GM21515 (cell line): Measurements from ENCODE around the gene AREG.

Source experiments
- ATAC-seq: cut with Tn5 transposase; IDR thresholded peaks from one replicate; pipeline ENCODE4 v1.9.1; 2021; ENCODE audit not compliant: unreplicated experiment

Gene AREG

GRCh38 chr4:74456849-74457395, 12.0 kb downstream of the AREG start:
- ATAC-seq, result no peak

- ATAC-seq, result no peak
Measured at GRCh38 chr4:74460833-74461232, 15.9 kb downstream of the AREG start.

- ATAC-seq, result no peak
Measured at GRCh38 chr4:74463123-74463522, 18.2 kb downstream of the AREG start.

GRCh38 chr4:74464291-74464690, 19.4 kb downstream of the AREG start:
- no peak for ATAC-seq

- no peak for ATAC-seq
Measured at GRCh38 chr4:74466242-74466641, 21.3 kb downstream of the AREG start.

GRCh38 chr4:74471264-74471663, 26.3 kb downstream of the AREG start:
- ATAC-seq, result no peak

GRCh38 chr4:74473155-74473811, 28.3 kb downstream of the AREG start:
- no peak for ATAC-seq

GRCh38 chr4:74474345-74475090, 29.6 kb downstream of the AREG start:
- ATAC-seq, result no peak

- ATAC-seq, result no peak
Measured at GRCh38 chr4:74475091-74475800, 30.3 kb downstream of the AREG start.

GRCh38 chr4:74475946-74476345, 31.0 kb downstream of the AREG start:
- ATAC-seq, result no peak

GRCh38 chr4:74479009-74479408, 34.1 kb downstream of the AREG start:
- no peak for ATAC-seq

- no peak for ATAC-seq
Measured at GRCh38 chr4:74480267-74480666, 35.3 kb downstream of the AREG start.

GRCh38 chr4:74481891-74482609, 37.1 kb downstream of the AREG start:
- ATAC-seq, result no peak

GRCh38 chr4:74483226-74483911, 38.4 kb downstream of the AREG start:
- no peak for ATAC-seq

GRCh38 chr4:74486905-74487304, 42.0 kb downstream of the AREG start:
- ATAC-seq, result no peak

GRCh38 chr4:74487771-74488170, 42.8 kb downstream of the AREG start:
- ATAC-seq, result no peak

- ATAC-seq, result no peak
Measured at GRCh38 chr4:74490736-74491135, 45.8 kb downstream of the AREG start.

GRCh38 chr4:74499986-74500781, 55.2 kb downstream of the AREG start:
- no peak for ATAC-seq

- ATAC-seq, result no peak
Measured at GRCh38 chr4:74501579-74501978, 56.6 kb downstream of the AREG start.

- ATAC-seq, result no peak
Measured at GRCh38 chr4:74503580-74503979, 58.6 kb downstream of the AREG start.
